HT-29 (cell line): ENCODE results near the gene CBX8. TPM values are rescaled to one million over a fixed set of nuclear protein-coding genes. Genes with fewer than 3 reads are reported as not detected.

Experiments
- DNase-seq: peaks from one replicate; pipeline ENCODE4 v3.0.0-alpha.2; 2015; ENCODE audit warnings: low spot score
- total RNA-seq: library from RNA; depleted of rRNA; stranded (reverse); fragments of >200 nt; shearing (Covaris generic); gene quantifications from 2 replicates; pipeline ENCODE4 v1.2.3, GENCODE V29; 2014

The CBX8 gene
- total RNA-seq, 1 experiment from 2014 or later, result 14.9 TPM

- DNase-seq, result no peak
Observed at GRCh38 chr17:79835470-79835899, 38.6 kb upstream of the CBX8 start.

GRCh38 chr17:79834565-79835469 is 37.9 kb upstream of the CBX8 start:
- no peak for DNase-seq

DNA sequence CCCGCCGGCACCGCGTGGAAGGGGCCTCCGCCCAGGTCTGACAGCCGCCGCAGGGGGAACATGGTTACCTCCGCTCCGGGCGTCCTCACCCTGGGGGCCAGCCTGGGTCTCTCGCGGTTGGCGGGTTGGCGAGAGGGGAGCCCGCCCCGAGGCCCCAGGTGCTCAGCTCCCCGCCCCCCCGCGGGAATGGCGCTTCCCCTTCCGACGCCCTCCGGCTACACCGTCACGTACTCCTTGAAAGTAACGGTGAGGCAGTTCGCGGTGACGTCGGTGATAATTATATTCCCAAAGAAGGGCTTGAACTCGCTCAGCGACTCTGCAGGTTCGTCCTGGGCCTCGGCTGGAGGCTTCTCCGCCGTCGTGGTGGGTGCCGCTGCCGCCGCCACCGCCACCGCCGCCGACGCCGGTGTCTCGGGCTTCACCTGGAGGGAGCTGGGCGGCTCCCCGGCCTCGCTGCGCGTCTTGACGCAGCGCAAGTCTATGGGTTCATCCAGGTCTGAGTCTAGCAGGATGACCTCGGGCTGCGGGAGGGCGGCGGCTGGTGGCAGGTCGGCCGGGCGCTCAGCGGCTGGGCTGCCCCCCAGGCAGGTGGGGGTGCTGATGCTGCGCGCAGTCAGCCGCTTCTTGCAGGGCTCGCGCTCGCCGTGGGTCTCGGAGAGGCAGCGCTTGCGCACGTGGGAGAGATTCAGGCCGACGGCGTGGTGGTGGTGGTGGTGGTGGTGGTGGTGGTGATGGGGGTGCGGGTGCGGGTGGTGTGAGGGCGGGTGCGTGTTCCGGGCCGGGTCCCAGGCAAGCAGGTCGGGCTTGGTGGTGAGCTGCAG is 37.1 kb upstream of the CBX8 start:
- DNase-seq, result no peak

DNA sequence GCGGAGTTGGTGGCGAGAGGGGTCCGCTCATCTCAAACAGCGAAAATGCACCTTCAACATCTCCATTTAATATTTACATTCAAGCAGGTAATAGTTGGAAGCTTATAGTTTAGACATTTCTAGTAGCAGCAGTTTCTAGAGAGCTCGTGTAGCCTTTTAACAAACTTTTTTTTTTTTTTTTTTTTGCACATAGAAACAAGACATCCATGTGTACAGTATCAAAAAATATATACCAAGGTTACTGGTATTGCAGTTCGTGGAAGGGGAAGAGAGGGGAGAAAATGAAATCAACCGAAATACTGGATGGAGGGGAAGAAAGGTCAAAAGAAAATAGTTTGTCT is 36.2 kb upstream of the CBX8 start:
- no peak for DNase-seq

DNA sequence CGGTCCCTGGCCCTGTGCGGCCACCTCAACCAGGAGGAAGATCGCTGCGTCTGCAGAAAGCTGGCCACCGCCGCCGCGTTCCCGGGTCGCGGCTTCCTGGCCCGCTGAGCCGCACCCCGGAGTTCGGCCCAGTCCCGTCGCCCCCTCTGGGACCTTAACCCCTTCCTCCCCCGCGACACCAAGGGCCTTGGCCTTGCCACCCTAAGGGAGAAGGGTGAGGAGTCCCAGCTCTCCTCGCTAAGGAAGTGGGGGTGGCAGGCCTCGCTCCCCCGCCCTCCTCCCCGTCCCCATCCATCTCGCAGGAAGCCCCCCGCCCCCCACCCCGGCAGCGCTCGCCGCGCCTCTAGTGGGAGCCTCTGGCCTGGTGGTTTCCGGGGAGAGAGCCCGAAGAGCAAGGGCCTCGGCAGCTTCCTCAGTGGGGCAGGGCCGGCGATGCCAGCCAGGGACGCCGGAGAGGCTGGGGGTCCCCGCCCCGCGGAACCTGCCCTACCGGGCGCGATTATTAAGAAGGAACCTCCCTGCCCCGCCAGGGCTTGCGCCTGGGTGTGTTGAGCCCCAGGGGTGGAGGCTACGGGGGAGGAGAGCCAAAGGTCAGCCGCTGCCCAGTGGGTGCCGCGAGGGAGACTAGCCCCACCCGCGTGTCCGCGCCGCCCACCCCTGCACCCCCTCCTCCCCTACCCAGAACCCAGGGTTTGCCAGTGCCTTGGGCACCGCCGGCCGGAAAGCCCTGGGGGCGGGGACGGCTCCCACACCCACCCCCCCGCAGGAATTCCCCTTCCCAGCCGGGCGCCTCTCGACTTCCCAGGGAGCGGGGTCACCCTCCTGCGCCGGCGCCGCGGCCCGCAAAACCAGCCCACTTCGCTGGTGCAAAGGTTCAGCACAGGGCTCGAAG is 35.6 kb upstream of the CBX8 start:
- peak; percentile 75 for DNase-seq

GRCh38 chr17:79831265-79832217 is 34.7 kb upstream of the CBX8 start:
- peak; percentile 67 for DNase-seq

GRCh38 chr17:79830763-79831264 is 33.9 kb upstream of the CBX8 start:
- no peak for DNase-seq

- DNase-seq, result no peak
Observed at GRCh38 chr17:79830303-79830702, 33.4 kb upstream of the CBX8 start.

GRCh38 chr17:79829457-79829856 is 32.6 kb upstream of the CBX8 start:
- no peak for DNase-seq

GRCh38 chr17:79829004-79829403 is 32.1 kb upstream of the CBX8 start:
- no peak for DNase-seq

DNA sequence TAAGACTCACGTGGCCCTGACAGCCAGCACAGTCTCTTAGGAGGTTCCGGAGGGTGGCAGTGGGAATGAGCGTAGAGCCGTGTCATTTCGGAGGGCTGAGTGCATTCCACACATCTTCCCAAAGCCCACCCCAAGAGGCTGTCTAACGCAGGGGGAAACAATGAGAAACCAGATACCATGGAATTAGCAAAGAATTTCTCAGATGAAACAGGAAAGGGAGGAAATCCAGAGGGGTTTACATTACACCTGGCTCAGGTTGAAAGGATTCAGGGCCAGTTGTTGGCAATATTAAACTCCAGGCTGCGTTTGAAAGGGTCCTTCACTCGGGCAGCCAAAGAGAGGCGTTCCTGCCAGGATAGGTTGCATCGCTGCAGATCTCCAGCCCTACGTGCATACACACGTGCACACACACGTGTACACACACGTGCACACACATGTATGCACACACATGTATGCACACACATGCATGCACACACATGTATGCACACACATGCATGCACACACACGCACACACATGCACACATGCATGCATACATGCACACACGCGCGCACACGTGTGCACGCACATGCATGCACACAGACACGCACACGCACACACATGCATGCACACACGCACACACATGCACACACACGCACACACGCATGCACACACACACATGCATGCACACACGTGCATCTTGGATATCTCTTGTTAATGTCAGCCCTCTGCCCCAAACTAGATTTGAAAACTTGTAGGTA is 30.1 kb upstream of the CBX8 start:
- no peak for DNase-seq

- DNase-seq, result no peak
Observed at GRCh38 chr17:79826204-79826680, 29.4 kb upstream of the CBX8 start.

DNA sequence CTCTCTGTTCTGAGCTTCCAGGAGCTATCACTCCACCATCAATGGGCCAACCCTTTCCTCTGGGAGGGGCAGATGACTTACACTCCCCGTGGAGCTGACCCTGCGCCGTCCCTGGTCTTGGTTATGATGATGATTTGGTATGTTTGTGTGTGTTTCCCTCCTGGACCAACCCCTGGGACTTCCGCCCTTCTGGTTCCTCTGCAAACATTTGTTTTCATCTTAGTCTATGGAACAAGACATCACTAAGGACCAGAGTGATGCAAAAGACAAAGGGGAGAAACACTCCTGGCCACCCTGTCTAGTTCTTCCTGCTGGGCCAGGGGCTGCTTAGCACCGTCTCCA is 28.7 kb upstream of the CBX8 start:
- DNase-seq, result no peak

DNA sequence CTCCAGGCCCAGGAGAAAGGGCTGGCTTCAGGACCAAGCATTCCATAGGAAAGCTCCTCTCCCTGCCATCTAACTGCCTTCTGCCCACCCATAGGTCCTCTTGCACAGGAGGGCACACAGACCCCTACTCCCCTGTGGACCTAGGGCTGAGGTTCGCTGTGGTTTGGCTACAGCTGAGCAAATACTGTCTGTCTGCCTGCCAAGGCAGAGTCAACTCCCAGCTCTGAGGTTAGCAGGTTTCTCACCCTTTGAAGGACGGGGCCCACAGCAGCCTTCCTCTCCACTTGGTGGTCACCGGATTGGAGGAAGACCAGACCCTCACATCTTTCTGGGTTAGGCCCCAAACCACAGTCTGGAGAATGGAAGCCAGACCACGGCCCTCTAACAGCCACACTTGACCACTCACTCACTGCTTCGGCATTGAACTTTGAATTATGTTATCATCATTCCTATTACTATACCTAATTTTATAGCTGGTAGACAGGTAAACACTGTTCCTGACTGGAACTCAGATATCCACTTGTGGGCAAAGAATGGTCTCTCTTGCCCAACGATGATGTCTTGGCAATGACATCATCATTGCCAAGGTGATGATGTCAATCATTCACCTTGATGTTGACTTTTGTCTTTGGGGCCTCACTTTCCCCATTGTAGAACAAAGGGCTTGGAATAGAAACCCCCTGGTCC is 28.2 kb upstream of the CBX8 start:
- DNase-seq, result no peak

DNA sequence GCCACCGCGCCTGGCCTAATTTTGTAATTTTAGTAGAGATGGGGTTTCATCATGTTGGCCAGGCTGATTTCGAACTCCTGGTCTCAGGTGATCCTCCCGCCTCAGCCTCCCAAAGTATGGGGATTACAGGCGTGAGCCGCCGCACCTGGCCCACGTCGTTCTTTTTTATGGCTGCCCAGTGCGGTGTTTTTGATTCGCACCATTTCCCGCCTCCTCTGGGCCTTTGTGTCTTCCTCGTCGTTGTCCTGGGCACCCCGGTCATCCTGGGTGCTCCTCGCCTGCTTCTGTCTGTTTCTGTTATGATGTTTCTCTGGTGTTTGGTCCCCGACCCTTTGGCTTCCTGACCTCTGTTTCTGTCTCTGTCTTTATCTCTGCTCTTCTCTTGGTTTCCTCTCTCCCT is 27.4 kb upstream of the CBX8 start:
- DNase-seq, result no peak

- no peak for DNase-seq
Observed at GRCh38 chr17:79822583-79823124, 25.8 kb upstream of the CBX8 start.

DNA sequence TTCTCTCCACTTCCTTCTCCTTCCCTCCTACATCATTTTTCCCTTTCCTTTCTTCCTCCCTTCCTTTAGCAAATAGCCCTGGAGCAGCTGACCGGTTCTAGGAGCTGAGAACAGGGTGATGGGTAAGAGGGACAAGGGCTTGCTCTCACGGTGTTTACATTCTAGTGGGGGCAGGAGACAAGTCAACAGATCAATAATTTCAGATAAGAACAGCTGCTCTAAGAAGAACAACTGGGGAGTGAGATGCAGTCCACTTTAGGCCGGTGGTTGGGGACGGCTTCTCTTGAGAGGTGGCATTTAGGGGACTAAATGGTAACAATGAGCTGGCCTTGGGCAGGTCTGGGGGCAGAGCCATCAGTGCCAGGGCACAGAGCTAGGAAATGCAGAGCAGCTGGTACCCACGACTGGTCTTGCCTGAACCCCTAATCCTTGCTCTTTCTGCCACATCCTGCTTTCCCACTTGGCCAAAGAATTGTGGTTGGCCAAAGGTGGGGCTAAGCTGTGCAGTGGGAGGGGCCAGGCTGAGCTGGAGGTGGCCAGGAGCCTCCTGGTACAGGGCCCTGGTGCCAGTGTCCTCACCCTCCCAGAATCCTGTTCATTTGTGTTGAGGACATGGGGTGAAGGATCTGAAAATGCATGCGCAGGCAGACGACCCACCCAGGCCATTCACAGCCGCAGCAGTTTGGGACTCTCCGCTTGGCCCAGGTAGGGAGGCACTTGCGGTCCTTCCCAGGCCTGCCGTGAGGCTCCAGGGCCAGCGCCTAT is 24.6 kb upstream of the CBX8 start:
- no peak for DNase-seq

- no peak for DNase-seq
Observed at GRCh38 chr17:79820959-79821330, 24.1 kb upstream of the CBX8 start.
